H1 (cell line): Measurements from ENCODE around the gene ATM. TPM values are rescaled to one million over a fixed set of nuclear protein-coding genes. Genes with fewer than 3 reads are reported as not detected.

Source experiments
- CTCF ChIA-PET: fragments of 300-600 bp; sonication (Branson Sonifier 250); formaldehyde crosslinking; loops from one replicate; lab custom pipeline; 2021; ENCODE audit not compliant: partially characterized antibody; lab: Charles Lee
- POLR2A ChIA-PET: fragments of 300-600 bp; sonication (Branson Sonifier 250); formaldehyde crosslinking; loops from one replicate; lab custom pipeline; 2021; ENCODE audit warnings: inconsistent platforms; ENCODE audit not compliant: partially characterized antibody; lab: Charles Lee
- DNase-seq, 2 experiments: peaks; one replicate each; pipeline versions ENCODE4 v3.0.0 to v3.0.0-alpha.2; 2010 to 2022; ENCODE audit warnings: low spot score in 2 of 2, low read depth in 1 of 2, mixed read lengths in 1 of 2
- FAIRE-seq: peaks from 2 replicates; lab custom pipeline; 2011; peaks lifted over from hg19 to GRCh38; lab: Jason Lieb, UNC
- H2AFZ ChIP-seq: 2 replicates; pipeline ENCODE4 v1.8.1; 2012; ENCODE audit warnings: low read length, inconsistent platforms
- H2AK5ac ChIP-seq: 2 replicates; pipeline ENCODE4 v1.6.1; 2013; ENCODE audit warnings: low read depth, low read length
- H2BK120ac ChIP-seq: replicated peaks from 2 replicates; pipeline ENCODE3; 2013; ENCODE audit warnings: low read depth, low read length, inconsistent platforms
- H2BK12ac ChIP-seq: 2 replicates; pipeline ENCODE4 v1.6.1; 2013; ENCODE audit warnings: low read depth, low read length
- H2BK15ac ChIP-seq: 2 replicates; pipeline ENCODE4 v1.6.1; 2013; ENCODE audit warnings: low read length
- H2BK20ac ChIP-seq: 2 replicates; pipeline ENCODE4 v1.6.1; 2013; ENCODE audit warnings: low read length
- H2BK5ac ChIP-seq: 2 replicates; pipeline ENCODE4 v1.6.1; 2013; ENCODE audit warnings: low read depth, low read length
- H3K14ac ChIP-seq: 2 replicates; pipeline ENCODE4 v1.6.1; 2013; ENCODE audit warnings: inconsistent platforms; ENCODE audit not compliant: insufficient read length
- H3K18ac ChIP-seq: 2 replicates; pipeline ENCODE4 v1.6.1; 2013; ENCODE audit warnings: low read length; ENCODE audit errors: extremely low read depth
- H3K23ac ChIP-seq: 2 replicates; pipeline ENCODE4 v1.6.1; 2013; ENCODE audit warnings: inconsistent platforms; ENCODE audit not compliant: insufficient read length
- H3K23me2 ChIP-seq: 2 replicates; pipeline ENCODE4 v1.6.1; 2013; ENCODE audit warnings: low read depth, low read length
- H3K27ac ChIP-seq: 2 replicates; pipeline ENCODE4 v1.6.1; 2011; ENCODE audit warnings: low read depth, low read length, inconsistent platforms
- H3K27me3 ChIP-seq, 4 experiments: replicated peaks in 1 of 4; 1 replicate in 1 of 4; 2 replicates in 3 of 4; pipeline versions ENCODE4 v1.6.1 to v1.8.1; 2011 to 2013; ENCODE audit warnings: low read length in 3 of 4, mild to moderate bottlenecking in 3 of 4, inconsistent platforms in 2 of 4, mixed read lengths in 2 of 4, moderate library complexity in 1 of 4; ENCODE audit not compliant: control insufficient read depth in 3 of 4, insufficient read depth in 3 of 4; ENCODE audit errors: extremely low read depth in 1 of 4
- H3K36me3 ChIP-seq, 4 experiments: 2 replicates each; pipeline versions ENCODE4 v1.6.1 to v1.8.1; 2011 to 2013; ENCODE audit warnings: mild to moderate bottlenecking in 4 of 4, low read length in 3 of 4, moderate library complexity in 2 of 4, control low read depth in 1 of 4, inconsistent platforms in 1 of 4; ENCODE audit not compliant: insufficient read depth in 4 of 4, control insufficient read depth in 2 of 4
- H3K4ac ChIP-seq: replicated peaks from 2 replicates; pipeline ENCODE3; 2013; ENCODE audit warnings: low read length, low read depth, mixed read lengths, inconsistent platforms; ENCODE audit not compliant: insufficient read length
- H3K4me1 ChIP-seq, 4 experiments: replicated peaks in 1 of 4; 1 replicate in 1 of 4; 2 replicates in 3 of 4; pipeline versions ENCODE4 v1.6.1 to v1.8.1; 2011 to 2013; ENCODE audit warnings: low read length in 3 of 4, inconsistent platforms in 2 of 4, mixed read lengths in 1 of 4; ENCODE audit not compliant: insufficient read depth in 4 of 4, control insufficient read depth in 3 of 4
- H3K4me2 ChIP-seq, 2 experiments: 2 replicates each; pipeline versions ENCODE4 v1.6.1 to v1.8.1; 2011 to 2013; ENCODE audit warnings: low read depth in 2 of 2, low read length in 2 of 2, control low read depth in 1 of 2, inconsistent platforms in 1 of 2, mild to moderate bottlenecking in 1 of 2; ENCODE audit not compliant: insufficient read depth in 1 of 2
- H3K4me3 ChIP-seq, 4 experiments: fragments of 200-600, 300-600 bp in 1 of 4; sonication (generic), shearing (Covaris generic), sonication (Bioruptor Twin) in 1 of 4; 2 replicates each; pipeline versions ENCODE4 v1.5.1 to v1.8.1; 2011 to 2016; ENCODE audit warnings: low read length in 4 of 4, low read depth in 3 of 4, control low read depth in 2 of 4, inconsistent platforms in 2 of 4, mild to moderate bottlenecking in 2 of 4, mixed read lengths in 1 of 4, moderate library complexity in 1 of 4; ENCODE audit not compliant: insufficient read depth in 2 of 4; ENCODE audit errors: extremely low read depth in 1 of 4
- H3K56ac ChIP-seq: replicated peaks from 2 replicates; pipeline ENCODE3; 2013; ENCODE audit warnings: low read depth, mild to moderate bottlenecking, mixed read lengths, low read length, inconsistent platforms; ENCODE audit not compliant: insufficient read length
- H3K79me1 ChIP-seq: 2 replicates; pipeline ENCODE4 v1.6.1; 2013; ENCODE audit warnings: low read depth, low read length, control low read depth
- H3K79me2 ChIP-seq, 2 experiments: 2 replicates each; pipeline versions ENCODE4 v1.6.1 to v1.8.1; 2012 to 2013; ENCODE audit warnings: low read length in 2 of 2, mild to moderate bottlenecking in 2 of 2, inconsistent platforms in 1 of 2; ENCODE audit not compliant: insufficient read depth in 2 of 2, control insufficient read depth in 1 of 2
- H3K9ac ChIP-seq, 4 experiments: replicated peaks in 1 of 4; 1 replicate in 1 of 4; 2 replicates in 3 of 4; pipeline versions ENCODE4 v1.6.1 to v1.8.1; 2011 to 2013; ENCODE audit warnings: low read depth in 3 of 4, low read length in 3 of 4, control low read depth in 2 of 4, mild to moderate bottlenecking in 2 of 4, moderate library complexity in 2 of 4, inconsistent platforms in 1 of 4; ENCODE audit errors: extremely low read depth in 1 of 4
- H3K9me3 ChIP-seq, 2 experiments: 2 replicates each; pipeline versions ENCODE4 v1.6.1 to v1.8.1; 2012 to 2013; ENCODE audit warnings: mild to moderate bottlenecking in 2 of 2, moderate library complexity in 2 of 2, control low read depth in 1 of 2, inconsistent platforms in 1 of 2, low read depth in 1 of 2, low read length in 1 of 2, mixed read lengths in 1 of 2; ENCODE audit not compliant: insufficient read depth in 2 of 2
- H4K20me1 ChIP-seq, 2 experiments: replicated peaks in 1 of 2; 2 replicates each; pipeline versions ENCODE3 to v1.8.1; 2011 to 2013; ENCODE audit warnings: inconsistent platforms in 2 of 2, low read length in 2 of 2, mild to moderate bottlenecking in 1 of 2; ENCODE audit not compliant: insufficient read depth in 2 of 2, control insufficient read depth in 1 of 2
- H4K5ac ChIP-seq: 2 replicates; pipeline ENCODE4 v1.6.1; 2013; ENCODE audit warnings: low read length, low read depth, mixed read lengths, inconsistent platforms; ENCODE audit not compliant: insufficient read length
- H4K8ac ChIP-seq: 2 replicates; pipeline ENCODE4 v1.8.0; 2013; ENCODE audit warnings: mild to moderate bottlenecking, moderate library complexity, low read length, inconsistent platforms; ENCODE audit not compliant: insufficient read depth; ENCODE audit errors: extremely low read depth
- H4K91ac ChIP-seq: replicated peaks from 2 replicates; pipeline ENCODE3; 2013; ENCODE audit warnings: low read length, mixed read lengths, inconsistent platforms; ENCODE audit not compliant: insufficient read length
- CTCF ChIP-seq, 3 experiments: IDR thresholded peaks; 1 replicate in 2 of 3; 2 replicates in 1 of 3; pipeline versions ENCODE4 v1.5.1 to v1.6.1; 2011; ENCODE audit warnings: low read length in 3 of 3, mild to moderate bottlenecking in 3 of 3, inconsistent platforms in 2 of 3, low read depth in 1 of 3, moderate library complexity in 1 of 3; ENCODE audit not compliant: insufficient read depth in 1 of 3; ENCODE audit errors: control extremely low read depth in 1 of 3
- EZH2 ChIP-seq: fragments of 200-600 bp; sonication (generic); IDR thresholded peaks from 2 replicates; pipeline ENCODE4 v1.7.1; 2012; ENCODE audit warnings: low read depth, mild to moderate bottlenecking, moderate library complexity, low read length, inconsistent platforms; ENCODE audit not compliant: severe bottlenecking
- GABPA ChIP-seq: IDR thresholded peaks from 2 replicates; pipeline ENCODE4 v1.6.1; 2011; ENCODE audit warnings: mild to moderate bottlenecking, low read length, moderate library complexity, borderline replicate concordance; ENCODE audit not compliant: insufficient read depth
- HDAC6 ChIP-seq: IDR thresholded peaks from one replicate; pipeline ENCODE4 v1.7.1; 2012; ENCODE audit warnings: low read depth, mild to moderate bottlenecking, inconsistent platforms, low read length, moderate library complexity
- JUND ChIP-seq: IDR thresholded peaks from 2 replicates; pipeline ENCODE4 v1.6.1; 2011; ENCODE audit warnings: mild to moderate bottlenecking, improper control_type of control experiment, low read length
- NRF1 ChIP-seq: IDR thresholded peaks from 2 replicates; pipeline ENCODE4 v1.6.1; 2011; ENCODE audit warnings: mild to moderate bottlenecking, low read depth, low read length, improper control_type of control experiment
- RAD21 ChIP-seq, 2 experiments: IDR thresholded peaks in 1 of 2; conservative IDR thresholded peaks in 1 of 2; 2 replicates each; pipeline ENCODE4 v1.6.1; 2011; ENCODE audit warnings: low read depth in 2 of 2, low read length in 2 of 2, improper control_type of control experiment in 1 of 2, inconsistent platforms in 1 of 2, mild to moderate bottlenecking in 1 of 2, moderate library complexity in 1 of 2
- RBBP5 ChIP-seq: IDR thresholded peaks from 2 replicates; pipeline ENCODE4 v1.7.1; 2012; ENCODE audit warnings: low read depth, mild to moderate bottlenecking, inconsistent platforms, low read length, moderate library complexity, borderline replicate concordance
- TAF7 ChIP-seq: optimal IDR thresholded peaks from 2 replicates; pipeline ENCODE3; 2011; ENCODE audit warnings: low read depth, mild to moderate bottlenecking, inconsistent platforms, low read length, moderate library complexity, borderline replicate concordance
- TBP ChIP-seq: IDR thresholded peaks from 2 replicates; pipeline ENCODE4 v1.6.1; 2011; ENCODE audit warnings: low read depth, low read length, improper control_type of control experiment
- TEAD4 ChIP-seq: IDR thresholded peaks from 2 replicates; pipeline ENCODE4 v1.6.1; 2012; ENCODE audit warnings: low read depth, low read length, inconsistent platforms, mixed read lengths
- WGBS, 2 experiments: shearing (Covaris generic) in 1 of 2; methylation state at CpG; one replicate each; pipeline versions ENCODE4 v1.1.6 to v1.1.7; 2013 to 2015; ENCODE audit warnings: low lambda C conversion rate in 2 of 2, mixed read lengths in 2 of 2, inconsistent platforms in 1 of 2, low coverage in 1 of 2, missing lambda C conversion rate in 1 of 2; ENCODE audit not compliant: insufficient replicate concordance in 2 of 2, insufficient coverage in 1 of 2, insufficient read length in 1 of 2; ENCODE audit errors: extremely low coverage in 1 of 2, missing lambda C conversion rate in 1 of 2; 5-methylcytosine and 5-hydroxymethylcytosine counted together
- polyA plus RNA-seq, 7 experiments: library from polyadenylated mRNA; depleted of rRNA in 3 of 7; stranded (reverse) in 5 of 7; unstranded in 2 of 7; fragments of >200 nt in 5 of 7; fragments of 200-250 nt in 2 of 7; gene quantifications; 1 replicate in 5 of 7; 2 replicates in 1 of 7; 4 replicates in 1 of 7; pipeline versions ENCODE4 v1.2.1 to v1.2.3, GENCODE V29; 2011 to 2013; ENCODE audit warnings: missing spikeins in 2 of 7, mixed read lengths in 2 of 7
- total RNA-seq: library from RNA; stranded (reverse); fragmentation: NEBNext Ultra II Directional; extraction: Animal tissue kit (Norgen Biotek cat#: 25700); gene quantifications from 2 replicates; pipeline ENCODE4 v1.2.1, GENCODE V29; 2021

ATM gene
- total and polyA plus RNA-seq, 2 of the 8 experiments (the other 6 are each of a cell fraction or from before 2014, with no cell fraction given) = 14.9 to 55.4 TPM

GRCh38 chr11:108204376-108204775 lies 18.5 kb upstream of the ATM start:
- peaks cover 3 to 92% of the 10 kb centered on the region in 2 experiments; a peak in 3 of 4 replicates for H3K79me2 ChIP-seq
- peaks cover 9% of the 10 kb centered on the region; the same call in 1 of the 2 replicates for H3K79me1 ChIP-seq
- no peaks in the 10 kb centered on the region for H3K23me2 ChIP-seq
- no peak overlapping the region for H2BK120ac ChIP-seq
- H3K23ac ChIP-seq = no peak overlapping the region
- no peak overlapping the region for H3K4me3 ChIP-seq
- DNase-seq (no peak), FAIRE-seq (no peak)
- H4K91ac ChIP-seq = no peak overlapping the region
- CTCF ChIA-PET = interaction anchor here (1.0 to 1.2 kb wide), 3 partner anchors 14 to 178 kb away, joined by 3 to 4 read pairs (median 3); no protein-coding TSS in a partner anchor
- POLR2A ChIA-PET = no interaction called here
- H3K18ac ChIP-seq = no peak overlapping the region
- H2BK5ac ChIP-seq = no peak overlapping the region
- no peak overlapping the region for H3K4ac ChIP-seq
- whole genome bisulfite sequencing, 2 experiments = 84% methylated on average over 9 of the region's 9 CpGs; no CpG with 5 or more reads in 1 of the 2 experiments
- H3K9me3 ChIP-seq = no peaks in the 10 kb centered on the region
- no peak overlapping the region for H2BK20ac ChIP-seq
- H3K56ac ChIP-seq = no peak overlapping the region
- no peak overlapping the region for H4K8ac ChIP-seq
- no peak overlapping the region for H4K5ac ChIP-seq
- no peak overlapping the region for H2BK15ac ChIP-seq
- H2AK5ac ChIP-seq = no peak overlapping the region
- peaks cover 0 to 9% (median 2%) of the 10 kb centered on the region in 4 experiments; a peak in 2 of 7 replicates for H3K4me1 ChIP-seq
- peaks cover 3 to 11% of the 10 kb centered on the region in 2 experiments for H4K20me1 ChIP-seq
- no peaks in the 10 kb centered on the region for H3K27me3 ChIP-seq
- peaks cover 0 to 42% (median 7%) of the 10 kb centered on the region in 4 experiments; a peak in 6 of 8 replicates for H3K36me3 ChIP-seq
- H3K14ac ChIP-seq = no peak overlapping the region
- no peak overlapping the region for H3K9ac ChIP-seq
- no peak overlapping the region for H3K4me2 ChIP-seq
- 0 out of 2 replicates have a peak overlapping the region, but pooled peaks have one; percentile 33 for H3K27ac ChIP-seq
- no peak overlapping the region for H2BK12ac ChIP-seq
- no peak overlapping the region for H2AFZ ChIP-seq
- TF ChIP-seq TAF7 = no peak
- no peak for TF ChIP-seq TEAD4
- no peak for TF ChIP-seq EZH2
- no peak for TF ChIP-seq JUND
- TF ChIP-seq CTCF (IDR thresholded peaks at IDR 0.05; ENCODE audit: control extremely low read depth in 1 of 3, insufficient read depth in 1 of 3, low read depth in 1 of 3, low read length in 3 of 3) = no peak
- TF ChIP-seq RAD21 (IDR thresholded peaks at IDR 0.05 in 1 of 2, conservative IDR thresholded peaks at IDR 0.05 in 1 of 2; ENCODE audit: low read depth in 2 of 2, low read length in 2 of 2) = no peak
- TF ChIP-seq RBBP5 = no peak
- no peak for TF ChIP-seq NRF1
- no peak for TF ChIP-seq GABPA
- no peak for TF ChIP-seq HDAC6
- no peak for TF ChIP-seq TBP
